Measurements from ENCODE around the gene CABP2. TPM values are rescaled to one million over a fixed set of nuclear protein-coding genes. Genes with fewer than 3 reads are reported as not detected.

Gene CABP2
- polyA plus RNA-seq, 1 of the 3 experiments (the other 2 are of a cell fraction) = not detected

DNA sequence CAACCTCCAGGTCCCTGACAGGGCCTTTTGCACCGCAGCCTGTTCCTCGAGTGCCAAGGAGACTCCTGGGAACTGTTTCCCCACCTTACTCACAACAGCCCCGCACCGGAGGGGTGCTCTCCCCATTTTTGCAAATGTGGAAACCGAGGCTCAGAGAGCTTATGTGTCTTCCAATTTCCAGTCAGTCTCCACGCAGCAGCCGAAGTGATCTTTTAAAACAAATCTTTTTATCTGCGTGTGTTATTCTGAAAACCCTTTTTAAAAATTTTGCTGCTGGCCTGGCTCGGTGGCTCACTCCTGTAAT is 53.8 kb downstream of the CABP2 start:
- ChIA-PET CTCF (interaction anchor here (0.7 to 3.4 kb wide), 11 partner anchors 11 to 92 kb away, joined by 3 to 32 read pairs (median 4); partner anchors contain the start of genes PITPNM1, PPP1CA and RAD9A), POLR2A (interaction anchor here (1.3 to 2.9 kb wide), 3 partner anchors 14 to 78 kb away, joined by 5 to 13 read pairs (median 6); partner anchors contain the start of genes AIP, PPP1CA and RAD9A)
- peak overlapping the region; percentile 100 for H2AFZ ChIP-seq (ENCODE audit: low read depth)
- no peaks in the 10 kb centered on the region for H3K27me3 ChIP-seq (ENCODE audit: insufficient read depth)
- peak overlapping the region; percentile 66 to 72; a peak in 3 of 4 replicates for H3K27ac ChIP-seq (ENCODE audit: low read depth in 2 of 2, low read length in 1 of 2)
- H4K20me1 ChIP-seq (ENCODE audit: insufficient read depth) = no peaks in the 10 kb centered on the region
- H3K4me1 ChIP-seq (ENCODE audit: control insufficient read depth in 1 of 2, insufficient read depth in 2 of 2, low read depth in 1 of 2, low read length in 1 of 2) = peaks cover 0 to 27% of the 10 kb centered on the region in 2 experiments; a peak in 1 of 4 replicates
- 35% methylated on average over 7 of the region's 9 CpGs for WGBS (ENCODE audit: low lambda C conversion rate)
- no peaks in the 10 kb centered on the region for H3K36me3 ChIP-seq (replicated peaks in 1 of 2; ENCODE audit: control insufficient read depth in 1 of 2, insufficient read depth in 2 of 2, low read length in 1 of 2)
- TF ChIP-seq TAF1 (IDR thresholded peaks at IDR 0.05; ENCODE audit: borderline replicate concordance, low read depth, low read length) (no peak), NRF1 (IDR thresholded peaks at IDR 0.05; ENCODE audit: low read depth, low read length) (no peak), RXRA (IDR thresholded peaks at IDR 0.05; ENCODE audit: borderline replicate concordance, low read depth) (no peak), RAD21 (IDR thresholded peaks at IDR 0.05; ENCODE audit: low read length) (no peak), EZH2phosphoT487 (IDR thresholded peaks at IDR 0.05; ENCODE audit: borderline replicate concordance, low read depth) (no peak)
- TF ChIP-seq, protein P1, sequence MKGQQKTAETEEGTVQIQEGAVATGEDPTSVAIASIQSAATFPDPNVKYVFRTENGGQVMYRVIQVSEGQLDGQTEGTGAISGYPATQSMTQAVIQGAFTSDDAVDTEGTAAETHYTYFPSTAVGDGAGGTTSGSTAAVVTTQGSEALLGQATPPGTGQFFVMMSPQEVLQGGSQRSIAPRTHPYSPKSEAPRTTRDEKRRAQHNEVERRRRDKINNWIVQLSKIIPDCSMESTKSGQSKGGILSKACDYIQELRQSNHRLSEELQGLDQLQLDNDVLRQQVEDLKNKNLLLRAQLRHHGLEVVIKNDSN (IDR thresholded peaks at IDR 0.05; ENCODE audit: borderline replicate concordance, low read depth) = 0 out of 2 replicates have a peak, but pooled peaks have one; percentile 1
- TF ChIP-seq, protein P2, sequence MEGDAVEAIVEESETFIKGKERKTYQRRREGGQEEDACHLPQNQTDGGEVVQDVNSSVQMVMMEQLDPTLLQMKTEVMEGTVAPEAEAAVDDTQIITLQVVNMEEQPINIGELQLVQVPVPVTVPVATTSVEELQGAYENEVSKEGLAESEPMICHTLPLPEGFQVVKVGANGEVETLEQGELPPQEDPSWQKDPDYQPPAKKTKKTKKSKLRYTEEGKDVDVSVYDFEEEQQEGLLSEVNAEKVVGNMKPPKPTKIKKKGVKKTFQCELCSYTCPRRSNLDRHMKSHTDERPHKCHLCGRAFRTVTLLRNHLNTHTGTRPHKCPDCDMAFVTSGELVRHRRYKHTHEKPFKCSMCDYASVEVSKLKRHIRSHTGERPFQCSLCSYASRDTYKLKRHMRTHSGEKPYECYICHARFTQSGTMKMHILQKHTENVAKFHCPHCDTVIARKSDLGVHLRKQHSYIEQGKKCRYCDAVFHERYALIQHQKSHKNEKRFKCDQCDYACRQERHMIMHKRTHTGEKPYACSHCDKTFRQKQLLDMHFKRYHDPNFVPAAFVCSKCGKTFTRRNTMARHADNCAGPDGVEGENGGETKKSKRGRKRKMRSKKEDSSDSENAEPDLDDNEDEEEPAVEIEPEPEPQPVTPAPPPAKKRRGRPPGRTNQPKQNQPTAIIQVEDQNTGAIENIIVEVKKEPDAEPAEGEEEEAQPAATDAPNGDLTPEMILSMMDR (IDR thresholded peaks at IDR 0.05) = peak; percentile 8; the same call in 1 of the 2 replicates
- TF ChIP-seq, protein P3, sequence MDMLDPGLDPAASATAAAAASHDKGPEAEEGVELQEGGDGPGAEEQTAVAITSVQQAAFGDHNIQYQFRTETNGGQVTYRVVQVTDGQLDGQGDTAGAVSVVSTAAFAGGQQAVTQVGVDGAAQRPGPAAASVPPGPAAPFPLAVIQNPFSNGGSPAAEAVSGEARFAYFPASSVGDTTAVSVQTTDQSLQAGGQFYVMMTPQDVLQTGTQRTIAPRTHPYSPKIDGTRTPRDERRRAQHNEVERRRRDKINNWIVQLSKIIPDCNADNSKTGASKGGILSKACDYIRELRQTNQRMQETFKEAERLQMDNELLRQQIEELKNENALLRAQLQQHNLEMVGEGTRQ (IDR thresholded peaks at IDR 0.05; ENCODE audit: borderline replicate concordance, low read depth, low read length) = no peak
- H3K9me3 ChIP-seq = no peaks in the 10 kb centered on the region
- peak overlapping the region; percentile 73 to 90 for H3K4me3 ChIP-seq (ENCODE audit: low read depth in 2 of 2, low read length in 1 of 2)
- peaks cover 7% of the 10 kb centered on the region; the same call in 1 of the 2 replicates for H3K79me2 ChIP-seq (ENCODE audit: insufficient read depth)
- H3K4me2 ChIP-seq = peak overlapping the region; percentile 90
- peaks cover 10% of the 10 kb centered on the region for H3F3A ChIP-seq (replicated peaks; ENCODE audit: insufficient read depth)
- no peaks in the 10 kb centered on the region for H3K9me2 ChIP-seq
- H3K9ac ChIP-seq = peak overlapping the region; percentile 79; the same call in 1 of the 2 replicates
- DNase-seq = no peak

Small RNA genes within 50 kb of the gene (small RNA-seq; reads per million reads assigned to genes)
- 0 reads per million in 7 experiments for gene MIR6752

Other genes starting within 250 kb of the CABP2 start
- 50.2 and 51.4 TPM in 2 replicates for gene ANKRD13D, start 234.1 kb downstream of the CABP2 start, polyA plus RNA-seq (2012; rRNA removed)
- gene SSH3, start 219.9 kb downstream of the CABP2 start, polyA plus RNA-seq (2012; rRNA removed) = 13.5 and 17.1 TPM in 2 replicates
- 80.4 and 89.4 TPM in 2 replicates for gene POLD4, start 169.9 kb downstream of the CABP2 start, polyA plus RNA-seq (2012; rRNA removed)
- 27.0 and 27.7 TPM in 2 replicates for gene CLCF1, start 149.8 kb downstream of the CABP2 start, polyA plus RNA-seq (2012; rRNA removed)
- gene RAD9A, start 131.5 kb downstream of the CABP2 start, polyA plus RNA-seq (2012; rRNA removed) = 21.5 and 22.3 TPM in 2 replicates
- 210 and 261 TPM in 2 replicates for gene PPP1CA, start 121.6 kb downstream of the CABP2 start, polyA plus RNA-seq (2012; rRNA removed)
- 0.05 TPM in 1 of 2 replicates, not detected in the other for gene TBC1D10C, start 119.4 kb downstream of the CABP2 start, polyA plus RNA-seq (2012; rRNA removed)
- 0.15 and 0.23 TPM in 2 replicates for gene CARNS1, start 107.8 kb downstream of the CABP2 start, polyA plus RNA-seq (2012; rRNA removed)
- gene RPS6KB2, start 95.0 kb downstream of the CABP2 start, polyA plus RNA-seq (2012; rRNA removed) = 52.0 and 53.2 TPM in 2 replicates
- gene PTPRCAP, start 85.8 kb downstream of the CABP2 start, polyA plus RNA-seq (2012; rRNA removed) = 1.3 and 1.4 TPM in 2 replicates
- 195 and 220 TPM in 2 replicates for gene CORO1B, start 80.0 kb downstream of the CABP2 start, polyA plus RNA-seq (2012; rRNA removed)
- gene GPR152, start 70.7 kb downstream of the CABP2 start, polyA plus RNA-seq (2012; rRNA removed) = not detected in 2 replicates
- not detected in 2 replicates for gene CABP4, start 68.1 kb downstream of the CABP2 start, polyA plus RNA-seq (2012; rRNA removed)
- gene TMEM134, start 54.2 kb downstream of the CABP2 start, polyA plus RNA-seq (2012; rRNA removed) = 132 and 135 TPM in 2 replicates
- 192 and 207 TPM in 2 replicates for gene AIP, start 40.4 kb downstream of the CABP2 start, polyA plus RNA-seq (2012; rRNA removed)
- gene PITPNM1, start 18.1 kb downstream of the CABP2 start, polyA plus RNA-seq (2012; rRNA removed) = 24.2 and 24.4 TPM in 2 replicates
- gene CDK2AP2, start 15.3 kb downstream of the CABP2 start, polyA plus RNA-seq (2012; rRNA removed) = 32.8 and 47.9 TPM in 2 replicates
- 488 and 745 TPM in 2 replicates for gene GSTP1, start 60.4 kb upstream of the CABP2 start, polyA plus RNA-seq (2012; rRNA removed)
- gene NDUFV1, start 83.5 kb upstream of the CABP2 start, polyA plus RNA-seq (2012; rRNA removed) = 220 and 278 TPM in 2 replicates
- gene NUDT8, start 106.5 kb upstream of the CABP2 start, polyA plus RNA-seq (2012; rRNA removed) = 2.2 and 2.7 TPM in 2 replicates
- not detected in 2 replicates for gene TBX10, start 116.3 kb upstream of the CABP2 start, polyA plus RNA-seq (2012; rRNA removed)
- not detected in 2 replicates for gene ACY3, start 127.3 kb upstream of the CABP2 start, polyA plus RNA-seq (2012; rRNA removed)
- not detected in 2 replicates for gene ALDH3B2, start 151.2 kb upstream of the CABP2 start, polyA plus RNA-seq (2012; rRNA removed)